Small intestine (tissue), 7 donors: Measurements from ENCODE around the gene DYNLT2. TPM values are rescaled to one million over a fixed set of nuclear protein-coding genes. Genes with fewer than 3 reads are reported as not detected.
A peak's percentile ranks its signal among the peaks of the same experiment; 100 is the strongest.

Source experiments
- DNase-seq, 2 donors: peaks; one replicate each; pipeline versions ENCODE4 v3.0.0 to v3.0.0-alpha.2; 2013
- FAIRE-seq: peaks from 2 replicates; lab custom pipeline; 2012; peaks lifted over from hg19 to GRCh38; lab: Jason Lieb, UNC
- H3K27ac ChIP-seq, 3 donors: one replicate each; pipeline ENCODE4 v1.5.1; 2013; ENCODE audit warnings: low read length in 2 of 3, mild to moderate bottlenecking in 2 of 3, control low read depth in 1 of 3, inconsistent platforms in 1 of 3, low read depth in 1 of 3, moderate library complexity in 1 of 3
- H3K27me3 ChIP-seq, 3 donors: one replicate each; pipeline ENCODE4 v1.6.1; 2013; ENCODE audit warnings: low read length in 3 of 3, inconsistent platforms in 1 of 3; ENCODE audit not compliant: control insufficient read depth in 3 of 3, insufficient read depth in 3 of 3
- H3K36me3 ChIP-seq, 3 donors: one replicate each; pipeline ENCODE4 v1.6.1; 2013; ENCODE audit warnings: low read length in 3 of 3, inconsistent platforms in 1 of 3, low read depth in 1 of 3, mild to moderate bottlenecking in 1 of 3, moderate library complexity in 1 of 3; ENCODE audit not compliant: control insufficient read depth in 3 of 3, insufficient read depth in 2 of 3
- H3K4me1 ChIP-seq, 3 donors: one replicate each; pipeline ENCODE4 v1.6.1; 2013; ENCODE audit warnings: low read length in 2 of 3, inconsistent platforms in 1 of 3, low read depth in 1 of 3, mild to moderate bottlenecking in 1 of 3, moderate library complexity in 1 of 3; ENCODE audit not compliant: control insufficient read depth in 3 of 3, insufficient read depth in 2 of 3
- H3K4me3 ChIP-seq, 3 donors: one replicate each; pipeline ENCODE4 v1.5.1; 2013; ENCODE audit warnings: low read length in 3 of 3, control low read depth in 1 of 3, inconsistent platforms in 1 of 3, low read depth in 1 of 3, mild to moderate bottlenecking in 1 of 3, moderate library complexity in 1 of 3
- H3K9me3 ChIP-seq, 2 donors: one replicate each; pipeline ENCODE4 v1.6.1; 2013; ENCODE audit warnings: low read depth in 1 of 2, low read length in 1 of 2; ENCODE audit not compliant: control insufficient read depth in 2 of 2, insufficient read depth in 1 of 2
- WGBS, 3 donors: extraction: QIAGEN DNeasy Blood & Tissue Kit; methylation state at CpG; one replicate each; pipeline ENCODE4 v1.1.7; 2013; 5-methylcytosine and 5-hydroxymethylcytosine counted together
- polyA plus RNA-seq, 4 donors: library from polyadenylated mRNA; stranded (reverse) in 3 of 4; unstranded in 1 of 4; fragments of 200-250 nt in 3 of 4; fragments of 120-200 nt in 1 of 4; gene quantifications; one replicate each; pipeline versions ENCODE4 v1.2.1 to v1.2.3, GENCODE V29; 2013
- donor health status: healthy with polysubstance abuse.
- donor health status: control.
- donor health status: control.
- donor health status: Bipolar disorder and iron deficiency.
- donor health status: healthy.

DYNLT2 gene
- polyA plus RNA-seq, 4 donors, result 0.89 to 6.2 (median 1.5) TPM

- 14 to 63% (median 31%) methylated on average over 13 of the region's 13 CpGs for WGBS, 3 donors
- H3K4me3 ChIP-seq, result no peak overlapping the region
- no peaks in the 10 kb centered on the region for H3K27me3 ChIP-seq
- H3K27ac ChIP-seq, result peak overlapping the region in 1 of 3 donors; percentile 38
- FAIRE-seq (no peak), DNase-seq (peak; percentile 62 to 63)
- H3K9me3 ChIP-seq, result no peaks in the 10 kb centered on the region
- H3K4me1 ChIP-seq, result peaks cover 0 to 36% (median 0%) of the 10 kb centered on the region in 3 donors
- H3K36me3 ChIP-seq, result no peaks in the 10 kb centered on the region
These were observed 43.1 kb upstream of the DYNLT2 start for GRCh38 chr6:169794317-169795055.

- DNase-seq (no peak), FAIRE-seq (no peak)
- Histone ChIP-seq H3K9me3 (no peaks in the 10 kb centered on the region), H3K4me3 (no peak overlapping the region), H3K27me3 (no peaks in the 10 kb centered on the region), H3K4me1 (peaks cover 0 to 32% (median 0%) of the 10 kb centered on the region in 3 donors), H3K27ac (no peak overlapping the region), H3K36me3 (no peaks in the 10 kb centered on the region)
- WGBS, 3 donors, result 36 to 65% (median 64%) methylated on average over 10 of the region's 10 CpGs
These were observed 42.0 kb upstream of the DYNLT2 start for GRCh38 chr6:169793408-169793807.

- Histone ChIP-seq H3K27ac (no peak overlapping the region), H3K4me1 (peaks cover 0 to 32% (median 0%) of the 10 kb centered on the region in 3 donors), H3K9me3 (no peaks in the 10 kb centered on the region), H3K27me3 (no peaks in the 10 kb centered on the region), H3K4me3 (no peak overlapping the region), H3K36me3 (no peaks in the 10 kb centered on the region)
- DNase-seq (no peak), FAIRE-seq (no peak)
- WGBS, 3 donors, result 88% methylated on average over 21 of the region's 21 CpGs
These were observed 41.1 kb upstream of the DYNLT2 start for GRCh38 chr6:169792306-169793015.

GRCh38 chr6:169791721-169792131, 40.4 kb upstream of the DYNLT2 start:
- 57 to 67% (median 63%) methylated on average over 6 of the region's 6 CpGs for WGBS, 3 donors
- no peak for DNase-seq
- no peaks in the 10 kb centered on the region for H3K9me3 ChIP-seq
- no peak for FAIRE-seq
- peaks cover 0 to 32% (median 0%) of the 10 kb centered on the region in 3 donors for H3K4me1 ChIP-seq
- H3K4me3 ChIP-seq, result no peak overlapping the region
- no peaks in the 10 kb centered on the region for H3K27me3 ChIP-seq
- H3K36me3 ChIP-seq, result no peaks in the 10 kb centered on the region
- H3K27ac ChIP-seq, result no peak overlapping the region

GRCh38 chr6:169789944-169790927, 38.9 kb upstream of the DYNLT2 start:
- FAIRE-seq, result no peak

GRCh38 chr6:169789146-169789943, 38.0 kb upstream of the DYNLT2 start:
- H3K4me3 ChIP-seq, result peak overlapping the region in 2 of 3 donors; percentile 50 to 56
- peaks cover 0 to 7% (median 0%) of the 10 kb centered on the region in 3 donors for H3K36me3 ChIP-seq
- 47 to 62% (median 57%) methylated on average over 24 of the region's 24 CpGs for WGBS, 3 donors
- H3K27ac ChIP-seq, result no peak overlapping the region
- no peaks in the 10 kb centered on the region for H3K27me3 ChIP-seq
- peaks cover 0 to 22% (median 0%) of the 10 kb centered on the region in 3 donors for H3K4me1 ChIP-seq
- H3K9me3 ChIP-seq, result no peaks in the 10 kb centered on the region
- no peak for DNase-seq
- no peak for FAIRE-seq

More at GRCh38 chr6:169789944-169790927, 38.9 kb upstream of the DYNLT2 start:
- peak overlapping the region; percentile 5 to 56 (median 50) for H3K4me3 ChIP-seq
- H3K27me3 ChIP-seq, result no peaks in the 10 kb centered on the region
- H3K9me3 ChIP-seq, result no peaks in the 10 kb centered on the region
- H3K4me1 ChIP-seq, result peaks cover 0 to 31% (median 0%) of the 10 kb centered on the region in 3 donors
- no peaks in the 10 kb centered on the region for H3K36me3 ChIP-seq
- H3K27ac ChIP-seq, result peak overlapping the region in 2 of 3 donors; percentile 70 to 76
- WGBS, 3 donors, result 1% methylated on average over 60 to 61 of the region's 61 CpGs
- peak; percentile 89 to 90 for DNase-seq

- H3K36me3 ChIP-seq, result peaks cover 0 to 10% (median 0%) of the 10 kb centered on the region in 3 donors
- H3K9me3 ChIP-seq, result no peaks in the 10 kb centered on the region
- FAIRE-seq, result no peak
- no peak overlapping the region for H3K4me3 ChIP-seq
- no peak overlapping the region for H3K27ac ChIP-seq
- no peak for DNase-seq
- no peaks in the 10 kb centered on the region for H3K27me3 ChIP-seq
- H3K4me1 ChIP-seq, result peaks cover 0 to 17% (median 0%) of the 10 kb centered on the region in 3 donors
- WGBS, 3 donors, result 38 to 73% (median 57%) methylated on average over 4 of the region's 4 CpGs
These were observed 37.4 kb upstream of the DYNLT2 start for GRCh38 chr6:169788809-169789145.
